Measurements from ENCODE around the gene SLC1A4.

- TF ChIP-seq CTCF (IDR thresholded peaks at IDR 0.05; ENCODE audit: low read depth, low read length, missing input control) (no peak), GABPA (IDR thresholded peaks at IDR 0.05 in 1 of 2, conservative IDR thresholded peaks at IDR 0.05 in 1 of 2) (no peak), RAD21 (IDR thresholded peaks at IDR 0.05) (no peak)
These were observed 44.7 kb upstream of the SLC1A4 start for GRCh38 chr2:64944484-64944883.

All from liver (tissue), 3 donors.